ES-I3 (cell line): ENCODE data around the gene HOXD12.

ENCODE experiments used
- H3K36me3 ChIP-seq: 2 replicates; pipeline ENCODE4 v1.6.1; 2013; ENCODE audit warnings: mild to moderate bottlenecking, low read length, control low read depth, moderate library complexity; ENCODE audit not compliant: insufficient read depth
- H3K4me1 ChIP-seq: 2 replicates; pipeline ENCODE4 v1.6.1; 2013; ENCODE audit warnings: mild to moderate bottlenecking, control low read depth, low read length; ENCODE audit not compliant: insufficient read depth
- H3K9ac ChIP-seq: 2 replicates; pipeline ENCODE4 v1.6.1; 2013; ENCODE audit warnings: low read depth, mild to moderate bottlenecking, low read length, moderate library complexity
- H3K9me3 ChIP-seq: 2 replicates; pipeline ENCODE4 v1.6.1; 2013; ENCODE audit warnings: mild to moderate bottlenecking, low read length, moderate library complexity; ENCODE audit not compliant: control insufficient read depth, insufficient read depth

The HOXD12 gene

DNA sequence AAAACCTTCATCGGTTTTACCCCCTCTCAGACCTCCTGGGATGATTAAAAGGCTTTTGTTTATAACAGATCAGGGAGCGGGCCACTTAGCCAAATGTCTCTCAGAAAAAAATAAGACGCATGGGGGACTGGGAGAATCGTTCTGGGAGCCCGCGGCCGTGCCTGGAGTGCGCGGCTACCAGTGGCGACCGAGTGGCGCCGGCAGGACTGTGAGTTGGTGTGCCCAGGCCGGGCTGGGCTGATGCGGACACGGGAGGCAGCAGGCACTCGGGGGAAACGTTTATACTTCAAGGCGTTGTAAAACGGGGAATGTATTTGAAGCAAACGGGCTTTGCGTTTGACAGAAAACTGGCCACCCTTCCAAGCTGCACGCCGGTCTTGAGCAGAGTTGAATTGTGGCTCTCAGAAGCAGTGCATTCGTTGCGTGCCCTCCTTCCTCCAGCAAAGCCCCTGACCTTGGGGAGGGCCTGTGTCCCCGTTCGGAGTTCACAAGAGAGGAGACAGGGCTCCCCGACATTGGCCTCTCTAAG lies 12.3 kb downstream of the HOXD12 start:
- Histone ChIP-seq H3K9ac (no peak overlapping the region), H3K4me1 (no peaks in the 10 kb centered on the region), H3K36me3 (no peaks in the 10 kb centered on the region), H3K9me3 (no peaks in the 10 kb centered on the region; the same call in 1 of the 2 replicates)

DNA sequence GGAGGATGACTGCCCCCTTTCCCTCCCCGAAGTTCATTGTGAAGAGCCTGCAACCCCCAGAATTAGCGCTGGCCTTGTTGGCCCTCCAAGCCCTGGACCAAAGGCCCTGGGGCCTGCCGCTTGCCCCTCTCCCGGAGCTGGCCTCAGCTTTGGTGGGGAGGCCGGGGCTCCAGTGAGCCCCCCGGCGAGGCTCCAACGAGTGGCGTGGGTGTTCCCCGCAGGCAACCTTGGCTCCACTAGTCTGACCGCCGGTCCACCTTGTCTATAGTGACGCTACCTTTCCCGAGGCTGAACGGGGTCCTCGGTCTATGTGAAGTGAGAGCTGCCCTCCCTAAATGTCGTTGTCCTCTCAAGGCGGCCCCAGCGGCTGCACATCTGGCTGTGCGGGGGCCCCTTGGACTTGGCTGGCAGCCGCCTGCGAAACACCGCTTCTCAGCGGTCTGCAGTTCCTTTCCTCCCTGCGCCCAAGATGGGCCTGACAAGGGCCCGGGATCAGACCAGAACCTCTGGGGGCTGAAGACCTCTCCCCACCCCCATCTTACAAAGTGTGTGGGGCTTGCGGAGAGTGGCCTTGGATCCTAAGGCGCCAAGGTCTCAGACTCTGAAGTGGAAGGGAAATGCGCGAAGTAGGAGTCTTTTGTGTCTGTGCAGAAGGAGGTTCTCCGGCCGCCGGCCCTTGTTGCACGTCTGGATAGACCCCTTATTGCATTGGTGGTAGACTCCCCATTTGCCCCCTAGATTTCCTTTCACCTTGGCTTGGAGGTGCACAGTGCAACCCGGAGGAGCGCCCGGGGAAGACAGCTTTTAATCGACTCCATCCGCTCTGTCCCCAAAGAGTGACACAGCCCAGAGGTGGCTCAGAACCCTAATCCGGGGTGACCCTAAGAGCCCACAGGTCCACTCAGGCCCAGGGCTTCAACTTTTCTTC lies 13.0 kb downstream of the HOXD12 start:
- Histone ChIP-seq H3K9me3 (no peaks in the 10 kb centered on the region; the same call in 1 of the 2 replicates), H3K36me3 (no peaks in the 10 kb centered on the region), H3K9ac (no peak overlapping the region), H3K4me1 (no peaks in the 10 kb centered on the region)

DNA sequence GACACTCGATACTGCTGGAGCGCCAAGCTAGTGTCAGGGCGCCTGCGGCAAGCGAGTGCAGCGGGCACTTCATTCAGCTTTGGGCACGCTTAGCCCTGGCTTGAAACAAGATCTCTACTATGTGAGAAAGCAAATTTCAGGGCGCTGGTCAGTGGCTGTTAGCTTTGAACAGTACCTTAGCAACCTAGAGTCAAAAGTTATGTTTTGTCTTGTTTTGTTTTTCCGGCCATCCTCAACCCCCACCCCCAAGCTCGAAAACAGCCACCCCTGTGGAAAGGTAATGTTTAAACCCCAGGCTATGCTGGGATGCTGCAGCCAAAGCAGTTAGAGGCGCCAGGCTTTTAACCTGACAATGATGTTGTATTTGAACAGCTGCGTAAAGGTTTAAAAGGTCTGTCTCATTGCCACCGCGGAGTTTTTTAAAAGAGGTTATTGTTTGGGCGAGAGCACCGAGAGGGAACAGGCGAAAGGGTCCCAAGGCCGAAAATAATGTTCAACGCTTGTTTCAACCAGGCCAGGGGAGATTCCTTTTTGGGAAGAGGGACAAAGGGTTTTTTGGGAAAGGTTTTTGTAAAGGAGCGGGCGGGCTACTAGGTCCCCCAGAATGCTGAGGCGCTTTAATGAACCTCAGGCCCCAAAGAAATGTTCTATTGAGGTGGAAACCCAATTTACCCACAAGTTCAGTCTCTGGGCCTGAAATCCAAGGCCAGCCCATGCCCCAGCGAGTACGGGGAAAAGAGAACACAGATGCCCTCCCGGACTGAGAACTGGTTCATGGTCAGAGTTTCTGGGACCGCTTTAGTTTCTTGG lies 14.7 kb downstream of the HOXD12 start:
- Histone ChIP-seq H3K4me1 (no peaks in the 10 kb centered on the region), H3K9ac (no peak overlapping the region), H3K9me3 (no peaks in the 10 kb centered on the region; the same call in 1 of the 2 replicates), H3K36me3 (no peaks in the 10 kb centered on the region)

DNA sequence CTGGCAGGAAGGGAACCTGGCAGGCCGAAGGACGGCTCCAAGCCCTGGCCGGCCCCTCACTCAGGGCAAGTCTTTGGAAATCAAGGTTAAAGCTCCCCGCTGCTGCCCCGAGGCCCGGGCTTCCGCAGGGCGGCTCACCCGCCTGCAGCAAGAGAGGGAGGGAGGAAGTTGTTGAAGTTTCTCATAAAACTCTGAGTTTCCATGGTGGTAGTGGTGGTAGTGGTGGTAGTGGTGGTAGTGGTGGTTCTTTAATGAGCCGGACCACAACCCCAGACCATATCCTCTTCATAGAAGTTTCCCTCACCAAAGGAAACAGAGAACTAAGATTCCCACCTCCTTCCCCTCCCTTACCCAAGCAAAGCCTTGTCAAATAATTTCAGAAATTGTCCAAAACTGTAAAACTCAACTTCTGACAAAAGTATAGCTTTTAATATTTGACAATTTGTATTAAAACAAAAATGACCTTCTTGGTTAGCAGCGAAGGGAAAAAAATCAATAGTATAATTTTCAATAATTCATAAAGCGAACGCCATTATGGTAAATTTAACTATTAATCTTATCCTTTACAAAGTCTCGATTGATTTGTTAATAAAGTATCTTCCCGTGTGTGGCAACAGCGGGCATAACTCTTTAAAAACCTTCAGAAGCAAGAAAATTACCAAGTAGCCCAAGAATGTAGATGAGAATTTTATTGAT lies 15.5 kb downstream of the HOXD12 start:
- no peaks in the 10 kb centered on the region for H3K36me3 ChIP-seq
- H3K4me1 ChIP-seq: no peaks in the 10 kb centered on the region
- no peaks in the 10 kb centered on the region; the same call in 1 of the 2 replicates for H3K9me3 ChIP-seq
- no peak overlapping the region for H3K9ac ChIP-seq

DNA sequence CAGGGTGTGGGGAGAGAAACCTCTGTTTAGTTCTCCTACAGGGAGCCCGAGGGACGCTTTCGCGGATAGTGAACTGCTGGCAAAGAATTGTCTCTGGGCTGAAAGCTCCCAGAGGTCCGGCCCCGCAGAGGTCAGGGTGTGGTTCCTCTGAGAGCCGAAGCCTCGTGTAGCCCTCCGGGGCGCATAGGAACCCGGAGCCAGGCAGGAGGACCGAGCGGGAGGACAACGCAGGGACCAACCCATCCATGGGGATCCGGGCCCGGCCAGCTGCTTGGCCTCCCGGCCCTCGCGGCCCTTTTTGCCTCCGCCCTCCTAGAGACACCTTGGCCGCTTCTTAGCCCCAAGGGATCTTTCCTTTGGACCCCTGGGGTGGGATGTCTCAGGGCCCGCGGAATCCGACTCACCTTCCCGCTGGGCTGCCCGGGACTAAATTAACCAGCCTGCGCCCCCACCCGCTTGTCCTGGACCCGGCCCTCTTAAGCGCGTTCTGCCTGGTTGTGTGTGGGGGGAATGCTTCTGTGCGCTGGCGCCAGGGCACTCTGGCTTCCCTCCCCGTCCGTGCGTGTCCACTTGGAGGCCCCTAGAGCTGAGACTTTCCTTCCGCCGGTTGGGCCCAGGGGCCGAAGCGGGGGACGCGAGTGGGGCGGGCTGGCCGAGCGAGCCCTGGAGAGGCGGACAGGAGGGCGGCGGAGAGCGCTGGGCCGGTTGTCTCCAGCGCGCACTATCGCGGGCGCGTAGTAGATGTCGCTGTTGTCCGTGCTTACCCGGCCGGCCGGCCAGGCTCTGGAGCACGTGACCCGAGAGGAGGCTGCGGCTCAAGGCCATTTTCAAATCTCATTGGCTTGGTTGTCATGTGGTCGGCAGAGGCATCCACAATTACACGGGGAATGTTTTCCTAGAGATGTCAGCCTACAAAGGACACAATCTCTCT lies 16.6 kb downstream of the HOXD12 start, which contains the start of gene HOXD10:
Gene HOXD10 (plus strand): TSS at position 896 of the 931 bp plus-strand sequence. CDS start 56 bp downstream, outside the sequence.
- Histone ChIP-seq H3K9ac (peak within 1 kb of the TSS; percentile 30; the same call in 1 of the 2 replicates), H3K9me3 (no peaks in the 10 kb centered on the region; the same call in 1 of the 2 replicates), H3K4me1 (no peaks in the 10 kb centered on the region), H3K36me3 (no peaks in the 10 kb centered on the region)

DNA sequence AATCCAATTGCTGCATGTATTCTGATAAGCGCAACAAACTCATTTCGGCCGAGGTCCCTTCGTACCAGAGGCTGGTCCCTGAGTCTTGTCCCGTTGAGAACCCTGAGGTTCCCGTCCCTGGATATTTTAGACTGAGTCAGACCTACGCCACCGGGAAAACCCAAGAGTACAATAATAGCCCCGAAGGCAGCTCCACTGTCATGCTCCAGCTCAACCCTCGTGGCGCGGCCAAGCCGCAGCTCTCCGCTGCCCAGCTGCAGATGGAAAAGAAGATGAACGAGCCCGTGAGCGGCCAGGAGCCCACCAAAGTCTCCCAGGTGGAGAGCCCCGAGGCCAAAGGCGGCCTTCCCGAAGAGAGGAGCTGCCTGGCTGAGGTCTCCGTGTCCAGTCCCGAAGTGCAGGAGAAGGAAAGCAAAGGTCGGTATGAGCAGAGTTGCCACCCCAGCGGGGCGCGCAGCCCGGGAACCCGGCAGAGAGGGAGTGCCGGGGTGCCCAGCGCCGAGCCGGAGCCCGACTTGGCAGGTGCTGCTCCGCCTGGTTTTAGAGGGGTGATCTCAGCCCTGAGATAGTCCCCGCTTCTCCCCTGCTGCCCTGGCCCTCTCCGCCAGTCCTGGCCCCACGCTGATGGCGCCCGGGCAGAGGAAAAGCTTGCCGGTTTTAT lies 17.7 kb downstream of the HOXD12 start:
- Histone ChIP-seq H3K9me3 (no peaks in the 10 kb centered on the region; the same call in 1 of the 2 replicates), H3K36me3 (no peaks in the 10 kb centered on the region), H3K9ac (no peak overlapping the region), H3K4me1 (no peaks in the 10 kb centered on the region)

DNA sequence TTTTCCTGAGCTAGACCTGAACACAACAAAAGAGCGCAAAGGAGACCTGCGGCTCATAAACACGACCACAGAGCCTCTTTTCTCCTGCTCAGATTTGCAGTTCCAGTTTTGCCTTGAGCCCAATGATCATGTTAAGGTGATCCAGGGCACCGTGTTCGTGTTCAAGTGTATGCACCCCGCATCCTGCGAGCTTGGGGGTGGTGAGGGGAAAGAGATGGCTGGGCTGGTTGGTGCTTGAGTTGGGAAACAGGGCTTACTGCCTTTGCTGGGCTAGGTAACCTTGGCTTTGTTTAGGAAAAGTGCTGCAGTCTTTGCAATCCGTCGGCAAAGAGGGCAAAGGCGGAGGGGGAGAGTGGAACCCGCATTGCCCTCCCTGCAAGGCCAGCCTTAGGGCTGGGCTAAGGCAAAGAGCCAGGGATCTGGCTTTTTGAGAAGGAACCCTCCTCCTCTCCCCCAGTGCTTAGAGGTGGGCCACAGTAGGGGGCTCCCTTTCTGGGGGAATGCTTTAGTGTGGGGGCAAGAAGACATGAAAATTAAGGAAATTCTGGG lies 18.3 kb downstream of the HOXD12 start:
- Histone ChIP-seq H3K36me3 (no peaks in the 10 kb centered on the region), H3K4me1 (no peaks in the 10 kb centered on the region), H3K9me3 (no peaks in the 10 kb centered on the region; the same call in 1 of the 2 replicates), H3K9ac (no peak overlapping the region)

DNA sequence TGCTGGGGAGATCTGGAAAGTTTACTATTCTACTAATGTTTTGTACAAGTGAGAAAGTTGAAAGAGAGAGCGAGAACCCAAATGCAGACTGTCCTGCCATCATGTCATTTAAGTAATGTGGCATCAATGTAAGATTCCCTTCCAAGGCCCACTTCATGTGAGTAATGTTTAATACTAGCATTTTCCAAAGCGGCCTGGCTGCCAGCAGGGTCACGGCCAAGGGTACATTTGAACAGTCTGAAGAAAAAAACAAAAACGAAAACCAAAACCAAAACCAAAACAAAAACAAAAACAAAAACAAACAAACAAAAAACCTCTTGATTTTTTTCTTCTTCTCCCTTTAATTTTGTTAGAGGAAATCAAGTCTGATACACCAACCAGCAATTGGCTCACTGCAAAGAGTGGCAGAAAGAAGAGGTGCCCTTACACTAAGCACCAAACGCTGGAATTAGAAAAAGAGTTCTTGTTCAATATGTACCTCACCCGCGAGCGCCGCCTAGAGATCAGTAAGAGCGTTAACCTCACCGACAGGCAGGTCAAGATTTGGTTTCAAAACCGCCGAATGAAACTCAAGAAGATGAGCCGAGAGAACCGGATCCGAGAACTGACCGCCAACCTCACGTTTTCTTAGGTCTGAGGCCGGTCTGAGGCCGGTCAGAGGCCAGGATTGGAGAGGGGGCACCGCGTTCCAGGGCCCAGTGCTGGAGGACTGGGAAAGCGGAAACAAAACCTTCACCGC lies 19.2 kb downstream of the HOXD12 start:
- Histone ChIP-seq H3K4me1 (no peaks in the 10 kb centered on the region), H3K9me3 (no peaks in the 10 kb centered on the region; the same call in 1 of the 2 replicates), H3K9ac (no peak overlapping the region), H3K36me3 (no peaks in the 10 kb centered on the region)

DNA sequence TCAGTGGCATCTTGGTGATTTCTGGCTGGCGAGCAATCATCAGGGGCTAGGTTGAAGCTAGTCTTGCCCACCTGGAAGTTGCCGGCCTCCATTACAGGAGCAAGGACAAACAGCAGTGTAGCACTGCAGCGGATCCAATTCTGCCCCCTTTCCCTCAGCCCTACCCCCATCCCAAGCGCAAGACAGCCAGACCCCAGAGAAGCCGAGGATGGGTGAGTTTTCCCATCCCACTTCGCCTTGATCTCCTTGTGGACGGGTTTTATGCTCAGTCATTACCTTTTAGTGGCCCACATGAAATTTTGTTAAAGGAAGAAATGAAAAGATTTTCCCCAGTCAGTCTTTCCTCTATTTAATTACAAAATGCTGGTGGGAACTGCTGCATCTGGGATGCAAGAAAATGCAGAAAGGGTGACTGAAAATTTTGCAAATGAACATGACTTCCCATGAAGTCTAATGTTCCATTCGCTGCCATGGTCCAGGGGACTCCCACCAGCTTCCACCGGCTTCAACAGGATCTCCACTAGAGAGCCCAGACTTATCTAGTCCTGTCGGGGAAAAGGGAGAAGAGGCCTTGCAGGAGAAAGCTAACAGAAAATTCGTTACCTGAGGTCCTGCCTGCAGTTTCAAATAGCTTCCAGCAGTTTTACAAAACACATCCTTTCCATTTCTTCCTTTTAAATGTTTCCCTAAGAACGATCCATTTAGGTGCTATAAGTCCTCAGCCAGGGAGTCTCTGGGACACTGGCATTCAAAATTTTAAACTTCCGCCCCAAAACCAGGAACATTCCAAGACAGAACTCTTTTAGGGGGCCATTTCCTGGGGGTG lies 21.0 kb downstream of the HOXD12 start:
- no peaks in the 10 kb centered on the region for H3K4me1 ChIP-seq
- H3K9ac ChIP-seq: no peak overlapping the region
- H3K9me3 ChIP-seq: no peaks in the 10 kb centered on the region; the same call in 1 of the 2 replicates
- H3K36me3 ChIP-seq: no peaks in the 10 kb centered on the region

DNA sequence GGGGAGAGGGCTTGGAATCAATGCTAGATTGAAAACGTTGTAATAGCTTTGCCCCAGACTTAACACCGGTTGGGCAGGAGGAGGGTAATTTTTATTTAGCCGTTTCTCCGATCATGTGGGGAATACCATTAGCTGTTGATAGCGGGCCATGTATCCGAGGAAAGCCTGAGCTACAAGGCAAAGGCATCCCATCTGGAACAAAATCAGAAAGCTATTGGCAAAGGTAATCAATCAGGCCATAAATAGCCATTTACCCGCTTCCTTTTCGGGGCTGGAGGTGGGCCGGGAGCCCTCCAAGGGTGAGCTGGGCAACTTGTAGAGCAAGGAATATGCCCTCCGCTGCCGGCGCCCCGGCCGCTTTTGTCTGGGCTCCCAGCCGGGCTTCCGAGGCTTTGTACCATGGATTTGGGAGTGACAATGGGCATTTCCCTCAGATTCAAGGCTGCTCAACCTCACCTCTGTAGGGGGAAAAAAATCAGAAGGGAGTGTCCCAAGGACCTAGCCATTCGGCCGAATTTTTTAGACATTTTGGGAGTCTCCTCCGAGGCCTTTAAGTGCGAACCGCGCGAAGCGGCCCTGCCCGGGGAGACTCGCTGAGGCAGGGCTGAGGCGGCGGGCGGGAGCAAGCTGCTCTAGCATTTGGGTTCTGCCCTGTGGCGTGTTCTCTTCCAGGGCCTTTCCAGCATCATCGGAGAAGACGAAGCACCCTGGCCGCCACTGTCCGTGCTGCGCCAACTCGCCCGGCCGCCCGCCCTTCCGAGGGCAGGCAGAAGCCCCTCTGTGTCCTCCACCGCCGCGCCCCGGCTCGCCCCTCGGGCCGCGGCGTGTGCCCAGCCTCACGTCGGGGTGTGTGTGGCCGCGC lies 21.8 kb downstream of the HOXD12 start:
- Histone ChIP-seq H3K9ac (no peak overlapping the region), H3K4me1 (no peaks in the 10 kb centered on the region), H3K9me3 (no peaks in the 10 kb centered on the region; the same call in 1 of the 2 replicates), H3K36me3 (no peaks in the 10 kb centered on the region)
